K562 (cell line): ENCODE results near the gene IFNB1. TPM values are rescaled to one million over a fixed set of nuclear protein-coding genes. Genes with fewer than 3 reads are reported as not detected.

Source experiments
- ATAC-seq: fragments of 200-7000 bp; cut with Tn5 transposase; 3 replicates; pipeline ENCODE4 v1.9.1; 2020; ENCODE audit warnings: moderate library complexity
- BruUV-seq: library from RNA; stranded (reverse); fragments of 400-500 nt; replicated peaks from 2 replicates; lab custom pipeline; 2021; lab: Mats Ljungman, UMichigan
- CTCF ChIA-PET: fragments of 300-600 bp; formaldehyde crosslinking; extraction: SDS; loops from one replicate; lab custom pipeline; 2021; ENCODE audit warnings: low intra/inter-chr PET ratio; lab: Yijun Ruan, JAX
- POLR2A ChIA-PET: fragments of 300-600, 350-650 bp; sonication (Branson Sonifier 250); formaldehyde crosslinking; extraction: SDS; loops from one replicate; lab custom pipeline; 2021; ENCODE audit warnings: antibody characterized with exemption, inconsistent platforms; lab: Yijun Ruan, JAX
- DNase-seq, 4 experiments: peaks; one replicate each; pipeline versions ENCODE4 v3.0.0 to v3.0.0-alpha.2; 2011 to 2018; ENCODE audit warnings: low spot score in 3 of 4, mixed read lengths in 3 of 4; ENCODE audit errors: extremely low read depth in 1 of 4
- FAIRE-seq: peaks from 2 replicates; lab custom pipeline; 2011; peaks lifted over from hg19 to GRCh38; lab: Jason Lieb, UNC
- H2AFZ ChIP-seq: 2 replicates; pipeline ENCODE4 v1.6.0; 2011; ENCODE audit warnings: low read depth, low read length, control low read depth, inconsistent platforms
- H3K27ac ChIP-seq: fragments of 200-600 bp; 3 replicates; pipeline ENCODE4 v1.8.0; 2011; ENCODE audit warnings: low read depth, mild to moderate bottlenecking, control low read depth, inconsistent platforms, low read length, moderate library complexity, mixed read lengths; ENCODE audit errors: extremely low read depth
- H3K27me3 ChIP-seq, 2 experiments: fragments of 300-600 bp in 1 of 2; 2 replicates in 1 of 2; 3 replicates in 1 of 2; pipeline versions ENCODE4 v1.6.0 to v1.8.0; 2011; ENCODE audit warnings: inconsistent platforms in 2 of 2, low read length in 2 of 2, mild to moderate bottlenecking in 1 of 2, mixed read lengths in 1 of 2, moderate library complexity in 1 of 2; ENCODE audit not compliant: control insufficient read depth in 2 of 2, insufficient read depth in 2 of 2
- H3K36me3 ChIP-seq: fragments of 300-600 bp; 3 replicates; pipeline ENCODE4 v1.8.0; 2011; ENCODE audit warnings: mild to moderate bottlenecking, low read length, inconsistent platforms; ENCODE audit not compliant: control insufficient read depth, insufficient read depth
- H3K4me1 ChIP-seq, 2 experiments: fragments of 200-600 bp in 1 of 2; replicated peaks in 1 of 2; 2 replicates in 1 of 2; 3 replicates in 1 of 2; pipeline versions ENCODE4 v1.5.1 to v1.8.0; 2011; ENCODE audit warnings: inconsistent platforms in 2 of 2, low read length in 2 of 2, mild to moderate bottlenecking in 1 of 2, mixed read lengths in 1 of 2, moderate library complexity in 1 of 2; ENCODE audit not compliant: control insufficient read depth in 2 of 2, insufficient read depth in 2 of 2
- H3K4me2 ChIP-seq: 2 replicates; pipeline ENCODE4 v1.6.1; 2011; ENCODE audit warnings: low read length, control low read depth, inconsistent platforms, mixed read lengths; ENCODE audit not compliant: insufficient read depth
- H3K4me3 ChIP-seq: fragments of 200-600 bp; sonication (generic), shearing (Covaris generic); 2 replicates; pipeline ENCODE4 v1.5.1; 2016; ENCODE audit warnings: control low read depth, inconsistent platforms
- H3K79me2 ChIP-seq: fragments of 200-600 bp; 3 replicates; pipeline ENCODE4 v1.8.0; 2011; ENCODE audit warnings: low read length, inconsistent platforms; ENCODE audit not compliant: control insufficient read depth, insufficient read depth
- H3K9ac ChIP-seq, 2 experiments: 2 replicates each; pipeline versions ENCODE4 v1.6.0 to v1.6.1; 2011; ENCODE audit warnings: low read depth in 2 of 2, low read length in 2 of 2, control low read depth in 1 of 2, inconsistent platforms in 1 of 2, mild to moderate bottlenecking in 1 of 2, mixed read lengths in 1 of 2; ENCODE audit not compliant: insufficient read depth in 1 of 2
- H3K9me1 ChIP-seq: one replicate; pipeline ENCODE4 v1.6.0; 2011; ENCODE audit warnings: inconsistent platforms, mild to moderate bottlenecking, low read length, moderate library complexity; ENCODE audit not compliant: control insufficient read depth, insufficient read depth
- H3K9me3 ChIP-seq: replicated peaks from 2 replicates; pipeline ENCODE4 v1.5.1; 2011; ENCODE audit warnings: low read depth, low read length, inconsistent platforms; ENCODE audit not compliant: control insufficient read depth, insufficient read depth
- H4K20me1 ChIP-seq: replicated peaks from 2 replicates; pipeline ENCODE4 v1.6.1; 2011; ENCODE audit warnings: low read length, inconsistent platforms, mixed read lengths; ENCODE audit not compliant: control insufficient read depth, insufficient read depth
- AFF1 ChIP-seq, 2 experiments: fragments of 450-650 bp; IDR thresholded peaks; 2 replicates each; pipeline ENCODE4 v1.6.1; 2018; ENCODE audit warnings: mild to moderate bottlenecking in 2 of 2, low read depth in 1 of 2; ENCODE audit not compliant: partially characterized antibody in 2 of 2
- ARID1B ChIP-seq: fragments of 450-650 bp; IDR thresholded peaks from 2 replicates; pipeline ENCODE4 v1.6.1; 2016; ENCODE audit warnings: antibody characterized with exemption, mild to moderate bottlenecking, inconsistent platforms
- BMI1 ChIP-seq: fragments of 150-350 bp; IDR thresholded peaks from 2 replicates; pipeline ENCODE4 v1.6.1; 2014; ENCODE audit warnings: low read length
- CBFB ChIP-seq: sonication (generic); formaldehyde crosslinking; IDR thresholded peaks from 2 replicates; pipeline ENCODE4 v1.4.0; 2020; ENCODE audit warnings: mild to moderate bottlenecking, missing genetic modification reagents
- DEAF1 ChIP-seq: fragments of 450-650 bp; formaldehyde crosslinking; IDR thresholded peaks from 2 replicates; pipeline ENCODE4 v1.4.0; 2020; ENCODE audit warnings: mild to moderate bottlenecking, moderate library complexity
- FOXK2 ChIP-seq, 2 experiments: fragments of 450-650 bp; IDR thresholded peaks in 1 of 2; conservative IDR thresholded peaks in 1 of 2; 2 replicates each; pipeline ENCODE4 v1.6.1; 2016; ENCODE audit warnings: low read depth in 2 of 2, mild to moderate bottlenecking in 1 of 2
- GABPA ChIP-seq: fragments of 200-800 bp; sonication (Bioruptor generic); conservative IDR thresholded peaks from 2 replicates; pipeline ENCODE4 v1.6.1; 2016; ENCODE audit warnings: low read depth, missing genetic modification characterization, missing compliant biosample characterization
- GTF2E2 ChIP-seq: fragments of 200-800 bp; sonication (Bioruptor generic); IDR thresholded peaks from 2 replicates; pipeline ENCODE4 v1.6.1; 2016; ENCODE audit warnings: missing genetic modification characterization, missing compliant biosample characterization
- HDAC6 ChIP-seq: IDR thresholded peaks from 2 replicates; pipeline ENCODE4 v1.6.1; 2012; ENCODE audit warnings: low read depth, mild to moderate bottlenecking, control low read depth, inconsistent platforms, low read length, moderate library complexity
- KDM1A ChIP-seq, 2 experiments: fragments of 450-650 bp; IDR thresholded peaks; 2 replicates each; pipeline ENCODE4 v1.6.1; 2016; ENCODE audit warnings: mild to moderate bottlenecking in 2 of 2
- MLLT1 ChIP-seq, 2 experiments: fragments of 450-650 bp; IDR thresholded peaks; 2 replicates each; pipeline ENCODE4 v1.6.1; 2016
- POLR2H ChIP-seq: IDR thresholded peaks from 2 replicates; pipeline ENCODE4 v1.6.1; 2016; ENCODE audit warnings: missing genetic modification characterization, low read depth, mild to moderate bottlenecking, control low read depth, missing compliant biosample characterization, moderate library complexity
- SIX5 ChIP-seq, 2 experiments: IDR thresholded peaks; 2 replicates each; pipeline ENCODE4 v1.6.1; 2011; ENCODE audit warnings: low read length in 2 of 2, borderline replicate concordance in 1 of 2, low read depth in 1 of 2, mild to moderate bottlenecking in 1 of 2, moderate library complexity in 1 of 2; ENCODE audit not compliant: insufficient read depth in 1 of 2
- ZBED1 ChIP-seq: IDR thresholded peaks from 2 replicates; pipeline ENCODE4 v1.6.1; 2014
- ZNF239 ChIP-seq: fragments of 250-450 bp; sonication (Bioruptor Pico); IDR thresholded peaks from 2 replicates; pipeline ENCODE4 v1.4.0; 2020; ENCODE audit warnings: mild to moderate bottlenecking
- ZNF551 ChIP-seq: fragments of 250-450 bp; sonication (Bioruptor Pico); IDR thresholded peaks from 2 replicates; pipeline ENCODE4 v1.5.0; 2021; ENCODE audit warnings: mild to moderate bottlenecking, moderate library complexity
- ZNF79 ChIP-seq: fragments of 250-450 bp; sonication (Bioruptor Pico); IDR thresholded peaks from 2 replicates; pipeline ENCODE4 v1.4.0; 2020; ENCODE audit warnings: low read depth, mild to moderate bottlenecking, moderate library complexity
- WGBS: fragments of 100-300 bp; shearing (Covaris generic); methylation state at CpG from one replicate; pipeline ENCODE4 v1.1.6; 2016; ENCODE audit warnings: low coverage, mixed read lengths; ENCODE audit not compliant: insufficient coverage; ENCODE audit errors: missing lambda C conversion rate; 5-methylcytosine and 5-hydroxymethylcytosine counted together
- in situ Hi-C: fragments of 300-500 bp; cut with MboI; formaldehyde crosslinking; loops from 4 replicates; pipeline ENCODE4 v1.15.0; 2018; ENCODE audit warnings: inconsistent platforms, mixed read lengths
- intact Hi-C: fragments of 100-400 bp; cut with micrococcal nuclease; formaldehyde crosslinking; loops from 2 replicates; pipeline ENCODE4 v1.14.2; 2022
- polyA plus RNA-seq, 8 experiments: library from polyadenylated mRNA; depleted of rRNA in 4 of 8; stranded (reverse) in 5 of 8; unstranded in 3 of 8; fragments of >200 nt; fragmentation: Nextera tagmentation in 2 of 8; fragmentation: Illumina TruSeq in 1 of 8; extraction: Ambion mirVana in 2 of 8; extraction: Trizol in 1 of 8; gene quantifications; 2 replicates each; pipeline versions ENCODE4 v1.2.1 to v1.2.3, GENCODE V29; 2011 to 2014; ENCODE audit warnings: inconsistent platforms in 1 of 8, missing spikeins in 1 of 8
- total RNA-seq, 7 experiments: library from RNA; depleted of rRNA in 6 of 7; stranded (reverse); fragments of >200 nt in 6 of 7; fragmentation: Illumina TruSeq in 2 of 7; extraction: Trizol in 2 of 7; gene quantifications; 2 replicates each; pipeline versions ENCODE4 v1.2.1 to v1.2.3, GENCODE V29; 2011 to 2021; ENCODE audit warnings: low replicate concordance in 1 of 7

IFNB1 gene
- total and polyA plus RNA-seq, 9 of the 15 experiments (the other 6 are each of a cell fraction or from before 2014, with no cell fraction given), result not detected

- Histone ChIP-seq H3K9me3 (no peaks in the 10 kb centered on the region), H2AFZ (no peak overlapping the region), H3K4me1 (no peaks in the 10 kb centered on the region), H3K4me3 (no peak overlapping the region), H3K27me3 (no peaks in the 10 kb centered on the region), H3K9me1 (no peaks in the 10 kb centered on the region), H3K36me3 (no peaks in the 10 kb centered on the region), H3K79me2 (no peaks in the 10 kb centered on the region), H3K4me2 (no peak overlapping the region), H3K9ac (no peak overlapping the region), H4K20me1 (no peaks in the 10 kb centered on the region), H3K27ac (no peak overlapping the region)
- no peak for ATAC-seq
- ChIA-PET POLR2A (no interaction called here), CTCF (no interaction called here)
- intact Hi-C loops (no loop called here), in situ Hi-C loops (no loop called here)
- BruUV-seq, result no TSS peak
- TF ChIP-seq DEAF1 (no peak), SIX5 (IDR thresholded peaks at IDR 0.05; ENCODE audit: borderline replicate concordance in 1 of 2, insufficient read depth in 1 of 2, low read depth in 1 of 2, low read length in 2 of 2) (no peak), ZBED1 (no peak), HDAC6 (no peak), ZNF239 (CRISPR knock-in tag) (no peak), CBFB (CRISPR knock-in tag) (no peak), GABPA (tag) (no peak), GTF2E2 (tag) (no peak), FOXK2 (conservative IDR thresholded peaks at IDR 0.05 in 1 of 2, IDR thresholded peaks at IDR 0.05 in 1 of 2; ENCODE audit: low read depth in 2 of 2) (no peak), ZNF551 (CRISPR knock-in tag) (no peak), KDM1A (IDR thresholded peaks at IDR 0.05) (no peak), ZNF79 (no peak), MLLT1 (IDR thresholded peaks at IDR 0.05) (no peak), ARID1B (no peak), AFF1 (IDR thresholded peaks at IDR 0.05; ENCODE audit: low read depth in 1 of 2, partially characterized antibody in 2 of 2) (no peak), POLR2H (tag) (no peak), BMI1 (no peak)
- no CpG with 5 or more reads among the region's 4 CpGs for WGBS
- FAIRE-seq, result no peak
- no peak for DNase-seq
These were observed 7.6 kb downstream of the IFNB1 start for GRCh38 chr9:21070171-21070571.
